Right lobe of liver (tissue), 6 donors: ENCODE measurements around the gene POU5F1. TPM values are rescaled to one million over a fixed set of nuclear protein-coding genes. Genes with fewer than 3 reads are reported as not detected.

ENCODE experiments used
- ATAC-seq, 4 donors: fragments of 200-7000 bp; cut with Tn5 transposase; one replicate each; pipeline ENCODE4 v1.9.1; 2020; ENCODE audit warnings: mild to moderate bottlenecking in 4 of 4, moderate library complexity in 4 of 4
- DNase-seq, 3 donors: peaks; one replicate each; pipeline ENCODE4 v3.0.0-alpha.2; 2020
- H3K27ac ChIP-seq, 3 donors: fragments of 200-600 bp; one replicate each; pipeline ENCODE4 v1.8.0; 2022
- H3K27me3 ChIP-seq, 2 donors: fragments of 200-600 bp; one replicate each; pipeline ENCODE4 v1.8.0; 2022
- H3K36me3 ChIP-seq, 4 donors: fragments of 200-600 bp; sonication (generic) in 1 of 4; one replicate each; pipeline versions ENCODE4 v1.5.1 to v1.8.0; 2017 to 2022; ENCODE audit warnings: control low read depth in 1 of 4
- H3K4me1 ChIP-seq, 4 donors: fragments of 200-600 bp; sonication (generic) in 1 of 4; one replicate each; pipeline versions ENCODE4 v1.5.1 to v1.8.0; 2017 to 2022; ENCODE audit warnings: control low read depth in 1 of 4
- H3K4me3 ChIP-seq, 3 donors: fragments of 200-600 bp; one replicate each; pipeline ENCODE4 v1.8.0; 2022
- H3K9me3 ChIP-seq, 4 donors: fragments of 200-600 bp; sonication (generic) in 1 of 4; one replicate each; pipeline versions ENCODE4 v1.5.1 to v1.8.0; 2017 to 2022; ENCODE audit warnings: control low read depth in 1 of 4
- POLR2A ChIP-seq: fragments of 450-650 bp; IDR thresholded peaks from one replicate; pipeline ENCODE4 v1.6.1; 2017; ENCODE audit warnings: antibody characterized with exemption, mild to moderate bottlenecking
- WGBS: methylation state at CpG from one replicate; pipeline ENCODE4 v1.1.6; 2018; ENCODE audit warnings: low coverage, low lambda C conversion rate; ENCODE audit not compliant: insufficient coverage; ENCODE audit errors: missing lambda C conversion rate; 5-methylcytosine and 5-hydroxymethylcytosine counted together
- intact Hi-C, 2 donors: fragments of 100-400 bp; cut with DNase I; formaldehyde crosslinking; loops; one replicate each; pipeline versions ENCODE4 v1.11.2 to v1.14.1; 2022
- total RNA-seq, 6 experiments: library from RNA; depleted of rRNA in 2 of 6; stranded (reverse); fragments of >200 nt in 2 of 6; fragmentation: NEBNext Ultra II Directional in 3 of 6; extraction: Animal tissue kit (Norgen Biotek cat#: 25700) in 3 of 6; gene quantifications; one replicate each; pipeline versions ENCODE4 v1.1.0 to v1.2.4, GENCODE V29; 2016 to 2023
- TF ChIP-seq, protein P1 (sequence below), 4 donors: fragments of 200-600 bp in 3 of 4; fragments of 450-650 bp in 1 of 4; IDR thresholded peaks; one replicate each; pipeline versions ENCODE4 v1.5.1 to v1.8.0; 2016 to 2022; ENCODE audit warnings: antibody characterized with exemption in 4 of 4, mild to moderate bottlenecking in 2 of 4
- donor health status: DM: no; HTN: yes; CAD: no.
- donor health status: DM: no; HTN: no; CAD: no.
- donor health status: DM: no; HTN: no; CAD: no.
- donor health status: DM: no; HTN: yes; CAD: no.
- donor health status: DM: no; HTN: yes; CAD: no.

The POU5F1 gene
- total RNA-seq, 6 experiments from 2014 or later, result 0.71 to 3.8 (median 2.6) TPM

DNA sequence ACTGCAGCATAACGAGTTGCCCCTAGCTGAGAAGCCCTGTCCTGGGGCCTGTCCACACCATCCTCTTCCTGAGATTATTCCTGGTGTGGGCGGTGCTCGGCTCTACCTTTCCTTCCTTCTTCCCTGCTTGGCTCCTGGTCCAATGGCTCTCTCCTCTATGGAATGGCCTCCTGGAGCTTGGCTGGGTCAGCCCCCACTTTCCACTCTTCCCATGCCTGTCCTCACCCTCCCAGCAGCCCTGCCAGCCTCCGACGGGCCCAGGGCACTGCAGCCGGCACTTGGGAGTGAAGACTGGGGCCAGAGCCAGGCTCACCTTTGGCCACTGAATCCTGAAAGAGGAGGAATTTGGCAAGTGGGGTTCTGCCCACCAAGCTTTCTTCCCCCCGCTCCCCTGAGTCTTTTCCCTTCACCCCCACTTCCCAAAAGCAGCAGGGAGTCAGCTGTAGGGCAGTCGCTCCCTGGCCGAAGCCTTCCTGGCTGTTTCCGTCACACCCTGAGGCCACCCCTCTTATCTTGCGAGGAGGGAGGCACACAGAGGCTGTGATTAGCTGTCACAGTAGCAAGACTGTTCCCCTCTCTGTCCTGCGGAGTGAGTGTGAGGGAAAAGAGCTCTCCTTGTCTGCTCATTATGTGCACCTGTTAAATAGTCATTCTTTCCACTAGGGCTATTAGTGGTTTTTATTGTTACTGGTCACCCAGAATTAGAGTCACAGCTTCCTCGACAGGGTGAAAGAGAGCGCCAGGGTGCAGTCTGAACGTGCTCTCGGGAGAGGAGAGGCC, 43.9 kb downstream of the POU5F1 start:
- 59% methylated on average over 11 of the region's 16 CpGs for WGBS
- Histone ChIP-seq H3K27ac (no peak overlapping the region), H3K27me3 (no peaks in the 10 kb centered on the region), H3K36me3 (no peaks in the 10 kb centered on the region), H3K9me3 (no peaks in the 10 kb centered on the region), H3K4me1 (no peaks in the 10 kb centered on the region), H3K4me3 (no peak overlapping the region)
- DNase-seq, result no peak
- TF ChIP-seq, protein P1, sequence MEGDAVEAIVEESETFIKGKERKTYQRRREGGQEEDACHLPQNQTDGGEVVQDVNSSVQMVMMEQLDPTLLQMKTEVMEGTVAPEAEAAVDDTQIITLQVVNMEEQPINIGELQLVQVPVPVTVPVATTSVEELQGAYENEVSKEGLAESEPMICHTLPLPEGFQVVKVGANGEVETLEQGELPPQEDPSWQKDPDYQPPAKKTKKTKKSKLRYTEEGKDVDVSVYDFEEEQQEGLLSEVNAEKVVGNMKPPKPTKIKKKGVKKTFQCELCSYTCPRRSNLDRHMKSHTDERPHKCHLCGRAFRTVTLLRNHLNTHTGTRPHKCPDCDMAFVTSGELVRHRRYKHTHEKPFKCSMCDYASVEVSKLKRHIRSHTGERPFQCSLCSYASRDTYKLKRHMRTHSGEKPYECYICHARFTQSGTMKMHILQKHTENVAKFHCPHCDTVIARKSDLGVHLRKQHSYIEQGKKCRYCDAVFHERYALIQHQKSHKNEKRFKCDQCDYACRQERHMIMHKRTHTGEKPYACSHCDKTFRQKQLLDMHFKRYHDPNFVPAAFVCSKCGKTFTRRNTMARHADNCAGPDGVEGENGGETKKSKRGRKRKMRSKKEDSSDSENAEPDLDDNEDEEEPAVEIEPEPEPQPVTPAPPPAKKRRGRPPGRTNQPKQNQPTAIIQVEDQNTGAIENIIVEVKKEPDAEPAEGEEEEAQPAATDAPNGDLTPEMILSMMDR (IDR thresholded peaks at IDR 0.05), result no peak
- TF ChIP-seq POLR2A, result no peak
- intact Hi-C loops, result no loop called here
- no peak for ATAC-seq

DNA sequence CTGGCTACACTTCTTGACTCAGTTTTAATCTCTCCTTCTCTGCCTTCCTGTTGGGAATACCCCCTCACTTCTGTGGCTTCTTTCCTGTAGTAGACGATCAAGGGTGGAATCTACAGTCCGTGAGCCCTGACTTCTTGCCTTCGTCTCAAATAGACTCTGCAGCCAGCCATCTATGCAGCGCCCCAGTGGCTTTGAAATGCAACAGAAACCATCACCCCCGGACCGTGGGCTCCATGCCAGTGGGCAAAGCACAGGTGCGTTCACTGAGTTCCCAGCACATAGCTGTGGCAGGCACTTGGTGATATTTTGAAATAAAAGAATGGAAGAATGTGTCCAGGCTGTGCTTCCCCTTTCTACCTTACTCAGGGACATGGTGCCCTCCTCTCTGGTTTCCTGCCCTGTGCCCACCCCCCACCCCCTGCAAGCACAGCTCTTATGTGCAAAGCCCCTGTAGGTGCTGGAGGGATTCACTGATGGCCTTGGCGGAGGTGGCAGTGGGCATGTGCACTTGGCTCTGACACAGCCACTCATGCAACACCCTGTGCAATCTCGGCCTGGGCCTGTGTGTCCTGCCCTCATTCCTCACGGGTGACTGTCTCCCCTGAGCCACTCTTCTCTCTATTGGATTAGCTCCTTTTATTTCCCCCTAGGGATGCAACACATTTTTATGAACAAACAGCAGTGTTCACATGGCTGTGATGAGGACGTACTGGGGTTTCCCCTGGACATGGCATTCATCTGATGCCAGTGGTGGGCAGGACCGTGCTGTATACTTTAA, 44.7 kb downstream of the POU5F1 start:
- no peak for TF ChIP-seq POLR2A
- TF ChIP-seq, protein P1 (IDR thresholded peaks at IDR 0.05), result no peak
- Histone ChIP-seq H3K27me3 (no peaks in the 10 kb centered on the region), H3K4me3 (no peak overlapping the region), H3K36me3 (no peaks in the 10 kb centered on the region), H3K9me3 (no peaks in the 10 kb centered on the region), H3K27ac (no peak overlapping the region), H3K4me1 (no peaks in the 10 kb centered on the region)
- DNase-seq (no peak), ATAC-seq (no peak)
- WGBS, result 51% methylated on average over 8 of the region's 12 CpGs
- intact Hi-C loops, result no loop called here

DNA sequence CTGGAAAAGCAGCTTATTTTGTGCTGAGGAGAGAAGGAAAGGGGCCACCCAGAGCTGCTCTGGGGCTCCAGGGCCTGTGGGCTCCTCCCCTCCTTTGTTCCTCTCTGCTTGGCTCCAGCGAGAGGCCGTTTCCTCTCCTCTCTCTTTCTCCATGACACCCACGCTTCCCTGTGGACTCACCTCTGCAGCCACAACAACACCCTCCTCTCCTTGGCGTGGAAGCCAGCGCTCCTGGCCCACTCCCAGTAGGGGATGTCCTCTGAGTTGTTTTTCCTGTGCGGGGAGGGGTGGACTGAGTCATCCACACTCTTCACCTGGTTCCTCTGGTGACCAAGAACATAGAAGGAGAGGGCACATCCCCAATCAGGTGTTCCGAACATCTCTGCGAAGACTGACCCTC, 45.3 kb downstream of the POU5F1 start:
- ATAC-seq (peak in 1 of 4 donors; percentile 42), DNase-seq (peak in 1 of 3 donors; percentile 35)
- H3K27ac ChIP-seq, result no peak overlapping the region
- no peak for TF ChIP-seq POLR2A
- TF ChIP-seq, protein P1 (IDR thresholded peaks at IDR 0.05), result no peak
- H3K4me3 ChIP-seq, result no peak overlapping the region
- no peaks in the 10 kb centered on the region for H3K9me3 ChIP-seq
- 60% methylated on average over 6 of the region's 8 CpGs for WGBS
- no peaks in the 10 kb centered on the region for H3K27me3 ChIP-seq
- H3K36me3 ChIP-seq, result no peaks in the 10 kb centered on the region
- intact Hi-C loops, result no loop called here
- H3K4me1 ChIP-seq, result no peaks in the 10 kb centered on the region

DNA sequence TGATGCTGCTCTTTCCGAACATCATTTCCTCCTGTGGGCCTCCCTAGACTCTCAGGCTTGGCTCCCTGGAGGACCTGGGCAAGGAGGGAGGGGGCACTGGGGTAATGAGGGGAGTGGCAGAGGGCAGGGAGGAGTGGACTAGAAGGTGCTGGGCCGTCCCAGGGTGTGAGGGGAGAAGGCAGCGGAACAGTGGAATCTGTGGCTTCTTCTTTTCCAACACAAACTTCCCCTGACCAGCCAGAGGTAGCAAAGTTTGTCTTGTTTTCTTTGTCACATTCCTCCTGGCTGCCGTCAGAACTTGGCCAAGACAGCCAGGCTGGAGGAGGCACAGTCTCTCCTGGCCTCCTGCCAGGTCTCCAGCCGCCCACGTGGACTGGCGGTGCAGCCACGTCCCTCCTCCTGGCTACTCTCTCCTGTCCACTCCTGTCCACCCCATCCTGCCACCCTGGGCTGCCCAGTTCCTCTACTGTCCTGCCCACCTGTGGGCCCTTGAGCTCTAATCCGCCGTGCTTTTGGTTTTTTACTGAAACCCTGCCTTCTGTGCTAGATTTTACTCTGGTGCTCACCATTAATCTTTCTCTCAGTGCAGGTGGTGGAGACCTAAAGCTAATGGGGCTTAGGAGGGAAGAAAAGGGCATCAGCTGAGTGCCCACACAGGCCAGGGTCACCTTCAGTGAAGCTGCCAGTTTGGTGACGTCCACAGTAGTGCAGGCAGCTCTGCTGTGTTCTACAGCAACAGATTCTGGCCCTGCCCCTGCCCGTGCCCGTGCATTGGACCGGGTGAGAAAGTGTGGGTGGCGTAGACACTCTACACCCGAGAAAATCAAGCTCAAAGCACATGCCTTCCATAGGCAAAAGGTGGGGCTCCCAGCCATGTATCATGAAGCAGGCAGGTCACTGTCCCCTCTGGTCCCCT, 47.4 kb downstream of the POU5F1 start:
- peak overlapping the region in 1 of 3 donors; percentile 13 for H3K27ac ChIP-seq
- no peak overlapping the region for H3K4me3 ChIP-seq
- ATAC-seq (peak; percentile 54 to 79 (median 60)), DNase-seq (peak in 1 of 3 donors; percentile 78)
- TF ChIP-seq, protein P1 (IDR thresholded peaks at IDR 0.05), result no peak
- no peak for TF ChIP-seq POLR2A
- no peaks in the 10 kb centered on the region for H3K9me3 ChIP-seq
- WGBS, result 50% methylated on average over 14 of the region's 16 CpGs
- no peaks in the 10 kb centered on the region for H3K27me3 ChIP-seq
- no peaks in the 10 kb centered on the region for H3K36me3 ChIP-seq
- no peaks in the 10 kb centered on the region for H3K4me1 ChIP-seq
- intact Hi-C loops, result no loop called here
